Activated naive CD8-positive, alpha-beta T cell treated with anti-CD3 and anti-CD28 coated beads, Interleukin-2, amount 10 ng/mL, durations not matched to agents 7 days and 5 days (primary cell): ENCODE results near the gene PLPP3. TPM values are rescaled to one million over a fixed set of nuclear protein-coding genes. Genes with fewer than 3 reads are reported as not detected.

ENCODE experiments used
- ATAC-seq: fragments of 150-1000 bp; cut with Tn5 transposase; one replicate; pipeline ENCODE4 v1.10.0; 2021; ENCODE audit warnings: low read depth, moderate library complexity
- POLR2A ChIA-PET: fragments of 350-600 bp; sonication (Branson Sonifier 250); formaldehyde crosslinking; loops from one replicate; lab custom pipeline; 2021; ENCODE audit warnings: antibody characterized with exemption; lab: Charles Lee
- DNase-seq: peaks from one replicate; pipeline ENCODE4 v3.0.0; 2021
- H3K27ac Mint-ChIP-seq: one replicate; pipeline ENCODE4 v1.8.0; 2022; ENCODE audit warnings: mild to moderate bottlenecking, mixed read lengths
- H3K27me3 Mint-ChIP-seq: one replicate; pipeline ENCODE4 v1.8.0; 2022; ENCODE audit warnings: mild to moderate bottlenecking, moderate library complexity, mixed read lengths
- H3K36me3 Mint-ChIP-seq: one replicate; pipeline ENCODE4 v1.8.0; 2021; ENCODE audit warnings: mild to moderate bottlenecking, mixed read lengths
- H3K4me1 Mint-ChIP-seq: one replicate; pipeline ENCODE4 v1.8.0; 2021; ENCODE audit warnings: mixed read lengths
- H3K4me3 Mint-ChIP-seq: one replicate; pipeline ENCODE4 v1.8.0; 2022; ENCODE audit warnings: mild to moderate bottlenecking, moderate library complexity, mixed read lengths
- H3K9me3 Mint-ChIP-seq: one replicate; pipeline ENCODE4 v1.8.0; 2021; ENCODE audit warnings: mixed read lengths
- total RNA-seq, 2 experiments: library from RNA; stranded (reverse); gene quantifications; one replicate each; pipeline ENCODE4 v1.2.3, GENCODE V29; 2021

The PLPP3 gene
- total RNA-seq, 2 experiments from 2014 or later = 0.48 to 0.50 TPM

DNA sequence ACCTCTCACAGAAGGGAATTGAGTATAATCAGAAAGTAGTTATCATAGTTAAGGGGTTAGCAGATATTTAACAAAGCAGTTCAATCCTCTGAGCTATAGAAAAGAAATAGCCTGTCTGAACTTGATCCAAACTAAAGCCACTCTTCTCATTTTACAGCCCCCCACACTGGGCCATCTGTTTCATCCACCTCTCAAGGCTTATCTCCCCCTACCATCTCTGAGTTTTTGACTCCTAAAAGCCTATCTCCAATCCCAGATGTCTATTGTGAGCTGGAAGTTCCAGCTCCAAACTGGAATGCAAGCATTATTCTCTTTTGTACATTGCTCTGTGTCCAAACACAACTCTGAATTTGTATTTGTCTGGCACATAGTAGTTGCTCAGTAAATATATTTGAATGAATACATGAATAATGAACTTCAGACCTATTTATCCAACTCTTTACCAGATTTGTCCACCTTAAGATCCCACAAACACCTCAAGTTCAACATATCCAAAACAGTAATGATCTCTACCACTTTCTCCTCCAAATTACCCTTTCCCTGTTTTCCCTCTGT lies 98.1 kb downstream of the PLPP3 start:
- POLR2A ChIA-PET = no interaction called here
- ATAC-seq (no peak), DNase-seq (no peak)
- Mint-ChIP-seq H3K36me3 (no peaks in the 10 kb centered on the region), H3K9me3 (no peaks in the 10 kb centered on the region), H3K4me3 (no peak overlapping the region), H3K27me3 (peaks cover 28% of the 10 kb centered on the region), H3K27ac (no peak overlapping the region), H3K4me1 (no peaks in the 10 kb centered on the region)

DNA sequence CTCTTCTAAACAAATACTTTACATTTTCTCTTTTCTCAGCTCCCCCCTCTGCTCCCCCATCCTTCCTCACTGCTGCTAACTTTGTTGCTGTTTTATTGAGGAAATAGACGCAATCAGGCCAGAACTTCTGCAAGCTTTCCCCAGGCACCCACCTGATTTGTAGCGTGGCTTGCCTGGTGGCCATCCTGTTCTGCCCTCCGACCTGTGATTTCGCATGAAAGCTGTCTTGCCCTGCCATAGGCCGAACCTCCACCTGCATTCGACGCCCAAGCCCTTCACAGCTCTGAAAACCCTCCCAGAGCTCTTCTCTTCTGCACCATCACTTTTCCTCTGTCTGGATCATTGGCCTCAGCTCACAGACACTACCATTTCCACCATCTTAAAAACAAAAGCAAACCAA lies 100.6 kb downstream of the PLPP3 start:
- H3K36me3 Mint-ChIP-seq = no peaks in the 10 kb centered on the region
- no peak overlapping the region for H3K27ac Mint-ChIP-seq
- ATAC-seq = no peak
- no peaks in the 10 kb centered on the region for H3K9me3 Mint-ChIP-seq
- no peak for DNase-seq
- peaks cover 30% of the 10 kb centered on the region for H3K27me3 Mint-ChIP-seq
- no peak overlapping the region for H3K4me3 Mint-ChIP-seq
- POLR2A ChIA-PET = no interaction called here
- no peaks in the 10 kb centered on the region for H3K4me1 Mint-ChIP-seq

- no peak overlapping the region for H3K4me3 Mint-ChIP-seq
- peaks cover 33% of the 10 kb centered on the region for H3K27me3 Mint-ChIP-seq
- H3K4me1 Mint-ChIP-seq = no peaks in the 10 kb centered on the region
- DNase-seq (no peak), ATAC-seq (no peak)
- H3K27ac Mint-ChIP-seq = no peak overlapping the region
- no peaks in the 10 kb centered on the region for H3K9me3 Mint-ChIP-seq
- POLR2A ChIA-PET = no interaction called here
- H3K36me3 Mint-ChIP-seq = no peaks in the 10 kb centered on the region
These were observed 101.9 kb downstream of the PLPP3 start for GRCh38 chr1:56477164-56478111.

GRCh38 chr1:56473582-56474270 lies 105.6 kb downstream of the PLPP3 start:
- no peak for ATAC-seq
- POLR2A ChIA-PET = no interaction called here
- no peak for DNase-seq
- Mint-ChIP-seq H3K4me3 (no peak overlapping the region), H3K36me3 (no peaks in the 10 kb centered on the region), H3K4me1 (no peaks in the 10 kb centered on the region), H3K27ac (no peak overlapping the region), H3K27me3 (peaks cover 28% of the 10 kb centered on the region), H3K9me3 (no peaks in the 10 kb centered on the region)

GRCh38 chr1:56472860-56473259 lies 106.5 kb downstream of the PLPP3 start:
- Mint-ChIP-seq H3K4me1 (no peaks in the 10 kb centered on the region), H3K9me3 (no peaks in the 10 kb centered on the region), H3K27ac (no peak overlapping the region), H3K36me3 (no peaks in the 10 kb centered on the region), H3K4me3 (no peak overlapping the region), H3K27me3 (peaks cover 22% of the 10 kb centered on the region)
- no peak for ATAC-seq
- POLR2A ChIA-PET = no interaction called here
- no peak for DNase-seq

- Mint-ChIP-seq H3K36me3 (no peaks in the 10 kb centered on the region), H3K9me3 (no peaks in the 10 kb centered on the region), H3K27me3 (peaks cover 3% of the 10 kb centered on the region), H3K27ac (no peak overlapping the region), H3K4me3 (no peak overlapping the region), H3K4me1 (no peaks in the 10 kb centered on the region)
- POLR2A ChIA-PET = no interaction called here
- ATAC-seq = no peak
- no peak for DNase-seq
These were observed 109.6 kb downstream of the PLPP3 start for GRCh38 chr1:56469640-56470371.

DNA sequence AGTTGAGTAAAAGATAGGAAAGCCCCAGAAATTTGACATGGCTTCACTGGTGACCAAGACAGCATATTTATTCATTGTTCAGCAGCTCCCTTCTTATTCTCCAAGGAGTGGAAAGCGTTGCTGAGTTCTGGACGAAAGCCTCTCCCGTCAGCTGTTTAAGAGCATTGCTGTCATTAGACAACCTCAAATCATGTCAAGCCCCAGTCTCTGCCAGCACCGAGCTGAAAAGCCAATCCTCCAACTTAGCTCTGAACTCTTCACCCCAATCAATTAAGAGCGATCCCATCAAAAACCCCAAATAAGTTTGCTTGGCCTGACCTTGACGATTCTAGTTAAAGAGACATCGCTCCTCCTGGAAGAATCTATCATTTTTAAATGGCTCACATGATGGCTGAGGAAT lies 110.8 kb downstream of the PLPP3 start:
- Mint-ChIP-seq H3K4me3 (no peak overlapping the region), H3K27ac (no peak overlapping the region), H3K4me1 (no peaks in the 10 kb centered on the region), H3K36me3 (no peaks in the 10 kb centered on the region), H3K9me3 (no peaks in the 10 kb centered on the region), H3K27me3 (peaks cover 3% of the 10 kb centered on the region)
- POLR2A ChIA-PET = no interaction called here
- no peak for ATAC-seq
- no peak for DNase-seq

- Mint-ChIP-seq H3K9me3 (no peaks in the 10 kb centered on the region), H3K27me3 (no peaks in the 10 kb centered on the region), H3K4me3 (no peak overlapping the region), H3K36me3 (no peaks in the 10 kb centered on the region), H3K4me1 (no peaks in the 10 kb centered on the region), H3K27ac (no peak overlapping the region)
- POLR2A ChIA-PET = no interaction called here
- ATAC-seq (no peak), DNase-seq (no peak)
These were observed 112.8 kb downstream of the PLPP3 start for GRCh38 chr1:56466538-56466937.

DNA sequence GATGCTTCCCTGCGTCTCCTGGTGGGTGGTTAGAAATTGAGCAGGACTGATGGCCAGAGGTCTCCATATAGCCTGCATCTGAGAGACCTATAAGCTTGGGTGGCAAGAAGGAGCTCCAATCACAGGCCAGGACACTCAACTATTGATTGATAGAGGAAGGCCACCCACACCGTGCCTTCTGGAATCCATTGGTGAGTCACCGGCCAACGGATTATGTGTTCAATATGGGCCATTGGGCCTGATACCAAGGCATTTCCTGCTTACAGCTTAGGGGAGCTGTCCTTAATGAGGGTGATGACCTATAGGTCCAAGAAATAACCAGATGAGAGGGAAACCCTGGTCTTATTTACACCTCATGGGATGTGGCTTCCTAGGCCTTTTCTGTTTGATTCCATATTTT lies 115.1 kb downstream of the PLPP3 start:
- DNase-seq = no peak
- H3K4me1 Mint-ChIP-seq = no peaks in the 10 kb centered on the region
- H3K27me3 Mint-ChIP-seq = no peaks in the 10 kb centered on the region
- H3K4me3 Mint-ChIP-seq = no peak overlapping the region
- H3K9me3 Mint-ChIP-seq = no peaks in the 10 kb centered on the region
- H3K36me3 Mint-ChIP-seq = no peaks in the 10 kb centered on the region
- no peak for ATAC-seq
- POLR2A ChIA-PET = no interaction called here
- H3K27ac Mint-ChIP-seq = no peak overlapping the region

GRCh38 chr1:56463376-56463775 lies 116.0 kb downstream of the PLPP3 start:
- no peaks in the 10 kb centered on the region for H3K27me3 Mint-ChIP-seq
- POLR2A ChIA-PET = no interaction called here
- ATAC-seq = no peak
- no peaks in the 10 kb centered on the region for H3K4me1 Mint-ChIP-seq
- no peak overlapping the region for H3K4me3 Mint-ChIP-seq
- no peaks in the 10 kb centered on the region for H3K36me3 Mint-ChIP-seq
- DNase-seq = no peak
- no peak overlapping the region for H3K27ac Mint-ChIP-seq
- no peaks in the 10 kb centered on the region for H3K9me3 Mint-ChIP-seq

DNA sequence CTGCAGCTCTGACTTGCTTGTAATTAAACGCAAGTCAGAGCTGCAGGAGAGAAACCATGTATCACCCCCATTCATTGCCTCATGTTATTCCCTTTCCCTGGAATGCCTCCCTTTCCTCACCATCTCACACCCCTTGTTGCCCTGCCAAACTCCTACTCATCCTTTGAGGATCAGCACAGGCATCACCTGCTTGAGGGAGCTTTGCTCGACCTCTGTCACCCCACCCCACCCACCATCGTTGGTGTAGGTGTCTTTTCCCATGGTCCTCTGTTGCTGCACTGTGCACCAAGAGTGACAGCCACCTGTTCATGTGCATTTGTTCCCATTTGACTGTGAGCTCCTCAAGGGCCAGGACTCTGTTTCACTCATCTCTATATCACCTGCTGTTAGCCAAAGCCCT lies 117.2 kb downstream of the PLPP3 start:
- Mint-ChIP-seq H3K27me3 (no peaks in the 10 kb centered on the region), H3K9me3 (no peaks in the 10 kb centered on the region), H3K4me1 (no peaks in the 10 kb centered on the region), H3K36me3 (no peaks in the 10 kb centered on the region), H3K27ac (no peak overlapping the region), H3K4me3 (no peak overlapping the region)
- POLR2A ChIA-PET = no interaction called here
- ATAC-seq (no peak), DNase-seq (no peak)

DNA sequence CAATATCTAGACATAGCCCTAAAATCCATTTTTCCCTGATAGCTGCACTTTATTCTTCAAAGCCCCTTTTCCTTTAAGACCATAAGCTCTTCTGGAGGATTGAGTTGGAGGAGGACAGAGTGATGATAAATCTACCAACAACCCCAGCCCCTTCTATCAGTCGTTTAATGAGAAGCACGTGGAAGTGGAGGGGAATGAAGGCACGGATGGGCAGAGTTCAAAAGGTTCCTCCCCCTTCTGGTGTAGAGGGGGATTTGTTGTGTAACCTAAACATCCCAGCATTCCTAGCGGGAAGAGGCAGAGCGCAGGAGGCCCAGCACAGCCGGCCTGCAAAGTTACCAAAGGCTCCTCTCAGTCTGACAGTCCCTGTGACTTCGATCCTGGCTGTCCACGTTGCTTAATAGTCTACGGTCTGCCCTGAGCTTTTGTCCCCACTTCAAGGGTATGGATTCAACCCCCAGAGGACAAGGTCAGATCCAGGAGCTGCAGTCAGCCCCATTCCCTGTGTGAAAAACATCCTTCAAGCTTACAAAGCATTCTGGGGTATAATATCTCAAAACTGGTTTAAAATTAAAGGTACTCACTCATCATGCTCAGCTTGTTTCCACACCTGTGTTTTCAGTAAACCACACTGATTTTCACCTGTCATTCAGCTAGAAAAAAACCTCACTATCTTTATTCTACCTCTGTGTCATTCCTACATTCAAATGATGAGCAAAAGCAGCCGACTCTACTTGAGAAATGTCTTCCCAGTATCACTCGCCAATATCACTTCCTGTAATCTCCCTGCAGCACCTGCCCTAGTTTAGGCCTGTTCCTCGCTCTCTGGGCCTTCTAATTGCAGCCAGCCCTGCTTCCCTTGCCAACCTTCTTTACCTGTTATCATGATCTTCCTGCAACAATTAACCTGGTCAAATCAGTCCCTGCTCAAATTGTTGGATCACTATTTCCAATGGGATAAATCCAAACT lies 117.9 kb downstream of the PLPP3 start:
- H3K27me3 Mint-ChIP-seq = no peaks in the 10 kb centered on the region
- DNase-seq (no peak), ATAC-seq (no peak)
- no peak overlapping the region for H3K4me3 Mint-ChIP-seq
- no peaks in the 10 kb centered on the region for H3K36me3 Mint-ChIP-seq
- no peaks in the 10 kb centered on the region for H3K9me3 Mint-ChIP-seq
- H3K4me1 Mint-ChIP-seq = no peaks in the 10 kb centered on the region
- H3K27ac Mint-ChIP-seq = no peak overlapping the region
- POLR2A ChIA-PET = no interaction called here
